AG09309 (cell line): Measurements from ENCODE around the gene SPINDOC.
"Not testable (repeated sequence)": the region's sequence is repeated elsewhere in the genome, so short reads cannot be mapped to it uniquely, and the experiment has no call there.

Experiments
- DNase-seq: peaks from one replicate; pipeline ENCODE4 v3.0.0-alpha.2; 2010; ENCODE audit warnings: low read depth
- H3K4me3 ChIP-seq: 2 replicates; pipeline ENCODE4 v1.5.1; 2011; ENCODE audit warnings: mild to moderate bottlenecking, low read depth, low read length, moderate library complexity; ENCODE audit not compliant: control insufficient read depth
- CTCF ChIP-seq: IDR thresholded peaks from 2 replicates; pipeline ENCODE4 v1.5.1; 2011; ENCODE audit warnings: mild to moderate bottlenecking, low read depth, low read length, inconsistent platforms; ENCODE audit not compliant: insufficient read depth, control insufficient read depth; ENCODE audit errors: missing control alignments

The SPINDOC gene

GRCh38 chr11:63795066-63795465 is 18.2 kb upstream of the SPINDOC start:
- DNase-seq: no peak
- H3K4me3 ChIP-seq: no peak overlapping the region
- TF ChIP-seq CTCF: no peak

- no peak overlapping the region for H3K4me3 ChIP-seq
- TF ChIP-seq CTCF: no peak
- no peak for DNase-seq
Measured at GRCh38 chr11:63800921-63801320, 12.3 kb upstream of the SPINDOC start.

GRCh38 chr11:63802637-63803414 is 10.4 kb upstream of the SPINDOC start:
- TF ChIP-seq CTCF: no peak
- no peak overlapping the region for H3K4me3 ChIP-seq
- DNase-seq: peak; percentile 14

GRCh38 chr11:63804259-63804658 is 9.0 kb upstream of the SPINDOC start:
- TF ChIP-seq CTCF: no peak
- no peak overlapping the region for H3K4me3 ChIP-seq
- no peak for DNase-seq

GRCh38 chr11:63805844-63806415 is 7.3 kb upstream of the SPINDOC start:
- DNase-seq: no peak

GRCh38 chr11:63810383-63810782 is 2.9 kb upstream of the SPINDOC start:
- DNase-seq, H3K4me3 ChIP-seq: not testable (repeated sequence)

More at GRCh38 chr11:63805844-63806415, 7.3 kb upstream of the SPINDOC start:
- TF ChIP-seq CTCF: no peak
- no peak overlapping the region for H3K4me3 ChIP-seq

GRCh38 chr11:63811522-63811921 is 1.7 kb upstream of the SPINDOC start:
- no peak for DNase-seq
- no peak for TF ChIP-seq CTCF
- no peak overlapping the region for H3K4me3 ChIP-seq
